HL-60 (cell line): ENCODE results near the gene TMC1.
A peak's percentile ranks its signal among the peaks of the same experiment; 100 is the strongest.

Experiments used
- DNase-seq, 2 experiments: peaks; one replicate each; pipeline ENCODE4 v3.0.0-alpha.2; 2010 to 2020; ENCODE audit warnings: low read depth in 1 of 2, low spot score in 1 of 2
- H3K27ac ChIP-seq: fragments of 250-450 bp; sonication (Bioruptor Pico); replicated peaks from 2 replicates; pipeline ENCODE4 v1.5.1; 2020; ENCODE audit warnings: mild to moderate bottlenecking, moderate library complexity
- H3K27me3 ChIP-seq: fragments of 250-450 bp; sonication (Bioruptor Pico); 2 replicates; pipeline ENCODE4 v1.5.1; 2021; ENCODE audit warnings: mild to moderate bottlenecking, moderate library complexity; ENCODE audit not compliant: insufficient read depth, poor library complexity, severe bottlenecking
- H3K4me3 ChIP-seq: replicated peaks from 2 replicates; pipeline ENCODE4 v1.5.1; 2011; ENCODE audit warnings: mild to moderate bottlenecking, control low read depth, low read length; ENCODE audit not compliant: insufficient read depth
- GABPA ChIP-seq: IDR thresholded peaks from 2 replicates; pipeline ENCODE4 v1.6.1; 2012; ENCODE audit warnings: low read depth
- POLR2AphosphoS5 ChIP-seq: IDR thresholded peaks from 2 replicates; pipeline ENCODE4 v1.6.1; 2012; ENCODE audit warnings: low read depth
- SPI1 ChIP-seq: IDR thresholded peaks from 2 replicates; pipeline ENCODE4 v1.6.1; 2012; ENCODE audit warnings: low read depth, mild to moderate bottlenecking, borderline replicate concordance
- TF ChIP-seq, protein P1 (sequence below): IDR thresholded peaks from one replicate; pipeline ENCODE4 v1.5.1; 2011; ENCODE audit warnings: low read length, control low read depth, inconsistent platforms; ENCODE audit not compliant: insufficient read depth
- TF ChIP-seq, protein P2 (sequence below): IDR thresholded peaks from 2 replicates; pipeline ENCODE4 v1.6.1; 2012; ENCODE audit warnings: low read depth; ENCODE audit not compliant: insufficient replicate concordance

TMC1 gene

DNA sequence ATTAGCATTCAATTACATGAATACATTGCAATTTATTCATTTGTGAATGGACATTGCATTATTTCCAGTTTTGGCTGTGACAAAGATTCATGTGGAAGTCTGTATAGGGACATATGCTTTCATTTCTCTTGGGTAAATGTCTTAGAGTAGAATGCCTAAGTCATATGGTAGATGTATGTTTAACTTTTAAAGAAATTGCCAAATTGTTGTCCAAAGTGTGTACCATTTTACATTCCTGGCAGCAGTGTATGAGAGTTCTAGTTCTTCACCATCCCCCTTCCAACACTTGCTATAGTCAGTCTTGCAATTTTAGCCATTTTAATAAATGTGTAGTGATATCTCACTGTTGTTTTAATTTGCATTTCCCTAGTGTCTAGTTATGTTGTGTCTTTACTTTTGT lies 122.2 kb downstream of the TMC1 start:
- Histone ChIP-seq H3K27me3 (peaks cover 5% of the 10 kb centered on the region), H3K27ac (no peak overlapping the region), H3K4me3 (no peak overlapping the region)
- no peak for DNase-seq
- TF ChIP-seq, protein P1, sequence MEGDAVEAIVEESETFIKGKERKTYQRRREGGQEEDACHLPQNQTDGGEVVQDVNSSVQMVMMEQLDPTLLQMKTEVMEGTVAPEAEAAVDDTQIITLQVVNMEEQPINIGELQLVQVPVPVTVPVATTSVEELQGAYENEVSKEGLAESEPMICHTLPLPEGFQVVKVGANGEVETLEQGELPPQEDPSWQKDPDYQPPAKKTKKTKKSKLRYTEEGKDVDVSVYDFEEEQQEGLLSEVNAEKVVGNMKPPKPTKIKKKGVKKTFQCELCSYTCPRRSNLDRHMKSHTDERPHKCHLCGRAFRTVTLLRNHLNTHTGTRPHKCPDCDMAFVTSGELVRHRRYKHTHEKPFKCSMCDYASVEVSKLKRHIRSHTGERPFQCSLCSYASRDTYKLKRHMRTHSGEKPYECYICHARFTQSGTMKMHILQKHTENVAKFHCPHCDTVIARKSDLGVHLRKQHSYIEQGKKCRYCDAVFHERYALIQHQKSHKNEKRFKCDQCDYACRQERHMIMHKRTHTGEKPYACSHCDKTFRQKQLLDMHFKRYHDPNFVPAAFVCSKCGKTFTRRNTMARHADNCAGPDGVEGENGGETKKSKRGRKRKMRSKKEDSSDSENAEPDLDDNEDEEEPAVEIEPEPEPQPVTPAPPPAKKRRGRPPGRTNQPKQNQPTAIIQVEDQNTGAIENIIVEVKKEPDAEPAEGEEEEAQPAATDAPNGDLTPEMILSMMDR, result no peak
- TF ChIP-seq POLR2AphosphoS5 (no peak), SPI1 (no peak), GABPA (no peak)
- TF ChIP-seq, protein P2, sequence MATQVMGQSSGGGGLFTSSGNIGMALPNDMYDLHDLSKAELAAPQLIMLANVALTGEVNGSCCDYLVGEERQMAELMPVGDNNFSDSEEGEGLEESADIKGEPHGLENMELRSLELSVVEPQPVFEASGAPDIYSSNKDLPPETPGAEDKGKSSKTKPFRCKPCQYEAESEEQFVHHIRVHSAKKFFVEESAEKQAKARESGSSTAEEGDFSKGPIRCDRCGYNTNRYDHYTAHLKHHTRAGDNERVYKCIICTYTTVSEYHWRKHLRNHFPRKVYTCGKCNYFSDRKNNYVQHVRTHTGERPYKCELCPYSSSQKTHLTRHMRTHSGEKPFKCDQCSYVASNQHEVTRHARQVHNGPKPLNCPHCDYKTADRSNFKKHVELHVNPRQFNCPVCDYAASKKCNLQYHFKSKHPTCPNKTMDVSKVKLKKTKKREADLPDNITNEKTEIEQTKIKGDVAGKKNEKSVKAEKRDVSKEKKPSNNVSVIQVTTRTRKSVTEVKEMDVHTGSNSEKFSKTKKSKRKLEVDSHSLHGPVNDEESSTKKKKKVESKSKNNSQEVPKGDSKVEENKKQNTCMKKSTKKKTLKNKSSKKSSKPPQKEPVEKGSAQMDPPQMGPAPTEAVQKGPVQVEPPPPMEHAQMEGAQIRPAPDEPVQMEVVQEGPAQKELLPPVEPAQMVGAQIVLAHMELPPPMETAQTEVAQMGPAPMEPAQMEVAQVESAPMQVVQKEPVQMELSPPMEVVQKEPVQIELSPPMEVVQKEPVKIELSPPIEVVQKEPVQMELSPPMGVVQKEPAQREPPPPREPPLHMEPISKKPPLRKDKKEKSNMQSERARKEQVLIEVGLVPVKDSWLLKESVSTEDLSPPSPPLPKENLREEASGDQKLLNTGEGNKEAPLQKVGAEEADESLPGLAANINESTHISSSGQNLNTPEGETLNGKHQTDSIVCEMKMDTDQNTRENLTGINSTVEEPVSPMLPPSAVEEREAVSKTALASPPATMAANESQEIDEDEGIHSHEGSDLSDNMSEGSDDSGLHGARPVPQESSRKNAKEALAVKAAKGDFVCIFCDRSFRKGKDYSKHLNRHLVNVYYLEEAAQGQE, result no peak

DNA sequence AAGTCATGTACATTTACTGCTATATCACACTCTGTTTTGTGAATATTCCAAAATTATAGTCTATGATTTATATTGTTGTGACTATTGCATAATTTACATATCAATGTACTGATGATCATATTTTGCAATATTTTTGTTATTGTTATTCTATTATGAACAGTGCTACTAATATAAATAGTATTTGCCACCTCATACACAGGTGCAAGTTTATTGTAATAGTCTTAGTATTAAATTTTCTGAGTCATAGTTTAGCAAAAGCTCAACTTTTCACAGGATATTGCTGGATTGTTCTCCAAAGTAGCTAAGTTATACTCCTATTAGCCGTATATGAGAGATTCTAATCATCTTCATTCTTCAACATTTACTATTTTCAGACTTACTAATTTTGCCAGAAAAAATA lies 124.7 kb downstream of the TMC1 start:
- Histone ChIP-seq H3K27me3 (peaks cover 5% of the 10 kb centered on the region), H3K27ac (no peak overlapping the region), H3K4me3 (no peak overlapping the region)
- DNase-seq, result no peak
- TF ChIP-seq SPI1, result no peak
- TF ChIP-seq, protein P2, result no peak

DNA sequence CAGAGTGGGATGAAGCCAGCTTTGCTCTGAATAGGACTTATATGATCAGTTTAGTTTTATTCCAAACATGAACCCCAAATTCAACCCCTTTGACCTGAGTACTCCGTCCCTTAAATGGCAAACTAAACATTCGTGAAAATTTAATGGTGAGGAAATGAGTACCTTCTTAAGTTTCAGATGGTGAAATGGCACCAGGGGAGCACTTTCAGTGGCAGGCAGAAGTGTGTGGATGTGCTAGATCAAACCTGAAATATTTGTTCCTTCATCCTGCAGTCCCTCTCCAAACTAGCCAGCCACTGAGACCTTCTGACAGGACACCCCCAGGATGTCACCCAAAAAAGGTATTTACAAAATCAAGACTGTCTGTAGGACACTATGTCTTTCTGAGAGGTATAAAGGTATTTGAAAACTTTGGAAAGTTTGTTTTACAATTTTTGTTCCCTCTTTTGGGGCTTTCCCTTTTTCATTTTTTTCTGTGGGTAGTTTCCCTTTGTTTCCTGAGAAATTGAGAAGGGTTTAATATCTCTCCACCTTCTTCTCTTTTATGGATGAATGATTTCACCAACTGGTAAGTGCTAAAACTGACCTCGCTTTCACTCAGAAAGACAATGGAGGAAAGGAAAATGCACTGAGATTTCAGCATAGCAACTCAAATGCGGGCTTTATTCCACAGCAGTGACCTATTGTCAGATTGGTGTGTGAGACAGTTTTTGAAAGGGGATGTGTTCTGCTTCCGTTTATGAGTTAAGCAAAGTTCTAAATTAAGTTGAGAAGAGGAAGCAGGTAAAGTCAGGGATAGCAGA lies 127.1 kb downstream of the TMC1 start:
- Histone ChIP-seq H3K4me3 (no peak overlapping the region), H3K27ac (no peak overlapping the region), H3K27me3 (peaks cover 5% of the 10 kb centered on the region)
- DNase-seq, result peak in 1 of 2 experiments; percentile 11
- TF ChIP-seq POLR2AphosphoS5 (no peak), SPI1 (no peak; the same call in 1 of the 2 replicates), GABPA (no peak)
- TF ChIP-seq, protein P1, result no peak
- TF ChIP-seq, protein P2, result no peak
